GM19397 (cell line): ENCODE data around the gene CCND2.
A peak's percentile ranks its signal among the peaks of the same experiment; 100 is the strongest.

Experiments used
- ATAC-seq: cut with Tn5 transposase; IDR thresholded peaks from one replicate; pipeline ENCODE4 v1.9.1; 2021; ENCODE audit warnings: mild to moderate bottlenecking, moderate library complexity; ENCODE audit not compliant: unreplicated experiment

CCND2 gene

DNA sequence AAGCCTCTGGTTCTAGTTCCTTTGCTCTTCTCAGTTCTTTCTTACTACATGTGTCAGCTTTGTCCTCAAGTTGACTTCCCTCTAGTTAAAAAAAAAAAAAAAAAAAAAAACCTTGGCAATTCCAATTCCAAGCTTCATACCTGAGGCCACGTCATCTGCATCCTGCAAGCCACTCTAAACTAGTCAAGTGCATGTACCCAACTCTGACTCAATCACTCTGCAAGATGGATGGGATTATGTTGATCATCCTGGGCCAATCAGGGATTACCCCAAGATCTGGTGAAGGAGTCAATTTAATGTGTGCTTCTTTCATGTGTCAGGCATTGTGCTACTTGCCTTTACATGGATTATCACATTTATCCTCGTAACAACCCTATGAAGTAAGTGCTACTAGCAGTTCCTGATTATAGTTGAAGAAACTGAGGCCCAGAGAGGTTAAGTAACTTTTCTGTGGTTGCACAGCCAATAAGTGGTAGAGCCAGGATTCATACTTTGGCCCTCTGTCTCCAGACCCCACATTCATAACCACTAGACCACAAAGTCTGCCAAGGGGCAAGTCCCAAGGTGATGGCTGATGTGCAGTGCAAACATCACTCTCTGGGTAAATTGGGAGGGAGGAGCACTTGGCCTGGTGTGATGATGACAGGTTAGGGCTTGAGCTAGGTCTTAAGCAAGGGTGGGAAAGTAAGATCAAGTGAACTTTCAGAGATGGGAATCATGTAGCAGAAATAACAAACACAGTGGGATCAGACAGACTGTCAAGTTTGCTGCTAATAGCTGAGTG, 17.3 kb upstream of the CCND2 start:
- ATAC-seq: no peak

DNA sequence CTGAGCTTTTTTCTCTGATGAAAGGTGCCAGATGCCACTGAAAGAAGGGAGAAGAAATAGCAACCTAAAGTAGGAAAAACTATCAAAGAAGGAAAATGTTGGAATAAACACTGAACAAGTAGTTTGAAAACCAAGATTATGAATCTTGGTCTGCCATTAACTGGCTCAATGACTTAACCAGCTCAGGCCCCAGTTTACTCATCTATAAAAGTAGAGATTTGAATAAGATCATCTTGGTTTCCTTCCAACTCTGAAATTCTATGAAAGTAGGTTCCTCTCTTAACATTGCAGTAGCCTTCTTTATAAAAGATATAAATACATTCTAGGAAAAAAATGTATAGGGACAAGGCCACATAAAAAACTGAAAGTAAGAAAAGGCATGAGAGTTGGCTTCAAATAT, 16.1 kb upstream of the CCND2 start:
- no peak for ATAC-seq

DNA sequence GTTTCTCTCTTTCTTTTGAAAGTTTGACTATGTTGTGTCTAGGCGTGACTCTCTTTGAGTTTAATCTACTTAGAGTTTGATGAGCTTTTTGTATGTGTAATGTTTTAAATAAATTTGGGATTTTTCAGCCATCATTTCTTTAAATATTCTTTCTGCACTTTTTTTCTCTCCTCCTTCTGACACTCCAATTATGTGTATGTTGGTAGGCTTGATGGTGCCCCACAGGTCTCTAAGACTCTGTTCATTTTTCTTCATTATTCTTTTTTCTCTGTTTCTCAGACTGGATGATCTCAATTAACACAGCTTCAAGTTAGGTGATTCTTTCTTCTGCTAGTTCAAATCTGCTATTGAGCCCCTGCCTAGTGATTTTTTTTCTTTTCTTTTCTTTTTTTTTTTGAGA, 14.5 kb upstream of the CCND2 start:
- ATAC-seq: no peak

DNA sequence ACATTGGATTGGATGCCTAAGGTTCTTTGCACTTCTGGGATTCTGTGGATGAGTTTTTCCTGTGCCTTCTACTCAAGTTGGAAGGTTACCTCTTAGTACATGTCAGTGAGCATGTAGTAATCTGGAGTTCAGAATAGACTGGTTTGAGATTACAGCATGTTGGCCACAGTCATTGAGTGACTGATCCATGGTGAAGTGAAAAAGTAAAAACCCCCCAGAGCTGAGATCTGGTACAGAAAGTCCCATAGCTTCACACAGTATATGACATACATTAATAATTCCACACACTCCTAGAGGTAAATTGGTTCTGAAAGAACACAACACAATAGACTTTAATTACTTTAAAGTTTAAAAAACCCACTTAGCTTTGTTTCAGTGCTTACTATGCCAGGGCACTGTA, 11.9 kb upstream of the CCND2 start:
- ATAC-seq: no peak

DNA sequence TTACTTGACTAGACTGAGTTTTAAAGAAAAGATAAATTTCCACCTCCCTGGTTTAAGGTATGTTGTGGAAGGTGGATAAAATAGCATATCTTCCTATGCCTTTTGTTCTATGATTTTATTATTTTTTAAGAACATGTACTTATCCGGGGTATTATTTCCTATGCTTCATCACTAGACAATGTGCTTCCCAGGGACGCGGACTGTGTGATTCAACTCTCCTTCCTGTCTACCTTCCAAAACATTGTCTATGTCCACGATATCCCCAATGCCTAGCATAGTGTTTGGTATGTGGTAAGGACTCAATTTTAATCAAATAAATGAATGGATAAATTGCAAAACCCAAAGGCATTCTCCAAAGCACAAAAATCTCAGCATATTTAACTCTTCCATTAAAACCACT, 8.3 kb upstream of the CCND2 start:
- no peak for ATAC-seq

DNA sequence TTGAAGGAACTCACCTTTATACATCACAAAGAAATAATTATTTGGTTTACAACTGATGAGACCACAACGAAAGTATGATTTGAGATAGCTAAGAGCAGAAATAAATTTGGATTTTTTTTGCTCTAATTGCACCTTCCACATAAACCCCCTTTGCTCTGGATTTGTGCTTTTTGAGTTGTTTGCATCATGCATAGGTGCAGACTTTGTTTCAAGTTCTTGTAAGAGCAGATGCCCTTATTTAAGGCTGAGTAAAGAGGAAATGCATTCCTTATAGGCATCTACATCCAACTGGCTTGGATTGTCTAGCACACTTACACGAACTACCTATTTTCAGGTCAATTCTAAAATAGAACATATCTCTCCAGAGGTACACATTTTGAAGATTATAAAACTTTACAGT, 6.6 kb upstream of the CCND2 start:
- no peak for ATAC-seq

DNA sequence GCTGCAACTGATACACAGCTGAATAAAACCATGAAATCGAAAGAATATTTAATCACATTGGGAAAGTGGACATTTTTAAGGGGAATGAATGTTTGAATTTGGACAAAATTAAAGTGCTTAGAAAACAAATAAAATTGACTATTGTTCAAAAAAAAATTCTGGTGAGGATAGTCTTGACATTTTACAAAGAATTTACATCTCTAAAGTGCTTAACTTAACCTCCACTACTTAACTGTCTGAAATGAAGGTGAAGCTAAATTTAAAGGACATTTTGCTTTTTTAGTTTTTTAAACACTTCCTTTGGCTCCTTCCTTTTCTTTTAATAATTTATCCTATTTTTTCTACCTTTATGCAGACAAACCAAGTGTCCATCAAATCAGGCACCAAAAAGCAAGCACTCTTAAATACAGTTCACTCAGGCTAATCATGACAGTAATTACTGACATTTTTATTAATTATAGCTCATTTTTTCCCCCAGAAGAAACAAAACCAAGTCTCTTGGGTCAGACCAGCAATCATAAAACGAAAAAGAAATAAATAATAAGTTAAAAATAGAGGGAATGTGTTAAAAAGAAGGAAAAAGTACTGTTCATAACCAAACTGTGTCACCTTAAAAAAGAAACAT, 5.7 kb upstream of the CCND2 start:
- ATAC-seq: no peak

DNA sequence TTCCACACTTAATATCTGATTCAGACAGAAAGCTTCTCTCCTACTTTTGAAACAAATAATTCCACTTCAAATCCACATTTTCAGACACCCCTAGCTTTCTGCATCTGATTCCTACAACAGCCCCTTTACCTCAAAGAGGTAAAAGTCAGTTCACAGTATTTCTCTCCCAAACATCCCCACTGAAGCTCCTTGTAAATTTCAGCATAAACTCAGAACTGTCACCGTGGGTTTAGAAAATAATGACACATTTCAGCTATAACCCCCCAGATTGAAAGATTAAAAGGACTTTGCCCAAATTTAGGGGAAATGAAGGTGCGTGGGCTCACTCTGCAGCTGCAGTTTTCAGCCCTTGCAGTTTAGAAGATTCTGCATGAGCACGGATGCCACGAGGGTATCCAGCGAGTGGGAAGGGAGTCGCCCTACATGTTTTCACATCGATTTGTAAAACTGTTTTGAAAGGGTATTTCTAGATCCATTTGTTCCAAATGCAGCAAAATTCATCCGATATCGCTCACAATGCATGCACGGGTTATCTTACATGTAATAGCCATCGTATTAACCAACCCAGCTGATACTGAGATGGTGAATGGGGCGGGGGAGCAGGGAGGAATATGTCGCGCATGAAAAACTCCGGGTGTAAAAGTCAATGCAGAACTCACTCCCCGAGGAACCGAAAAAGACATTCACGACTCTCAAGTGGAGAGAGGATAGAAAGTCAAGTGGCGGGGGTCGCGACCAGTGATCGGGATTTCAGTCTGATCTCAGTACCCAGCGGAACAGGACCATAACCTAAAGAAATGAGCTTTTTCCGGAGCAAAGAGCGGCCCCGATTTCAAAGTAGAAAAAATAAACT, 5.0 kb upstream of the CCND2 start:
- no peak for ATAC-seq

DNA sequence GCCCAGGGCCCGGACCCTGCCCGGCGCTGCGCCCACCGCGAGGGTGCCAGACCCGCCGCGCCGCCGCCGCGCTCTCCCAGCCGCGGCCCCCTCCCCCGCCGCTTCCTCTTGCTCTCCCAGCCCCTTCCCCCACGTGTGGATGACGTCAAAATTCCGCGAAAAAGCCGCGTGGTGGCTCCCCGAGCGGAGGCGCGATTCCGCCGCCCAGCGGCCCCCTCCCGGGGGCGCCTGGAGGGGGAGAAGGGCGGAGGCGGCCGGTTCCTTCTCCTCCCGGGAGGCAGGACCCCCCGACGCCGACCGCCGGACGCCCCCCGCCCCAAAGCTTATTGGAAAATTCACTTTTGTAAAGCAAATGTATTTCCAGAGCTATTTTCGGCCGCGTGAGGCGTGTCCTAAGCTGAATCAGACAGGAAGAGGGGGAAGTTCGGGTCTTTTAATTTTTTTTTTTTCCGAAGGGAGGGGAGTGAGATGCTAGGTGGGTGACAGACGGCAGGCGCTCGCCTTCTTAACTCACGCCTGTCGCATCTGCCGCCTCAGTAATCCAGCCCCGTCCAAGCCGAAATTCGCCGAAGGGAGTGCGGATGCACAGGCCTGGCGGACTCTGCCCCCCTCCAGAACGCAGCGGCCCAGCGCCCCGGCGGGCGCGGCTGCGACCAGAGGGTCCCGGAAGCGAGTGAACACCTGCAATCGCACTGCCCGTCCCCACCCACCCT, 4.1 kb upstream of the CCND2 start:
- peak; percentile 43 for ATAC-seq

DNA sequence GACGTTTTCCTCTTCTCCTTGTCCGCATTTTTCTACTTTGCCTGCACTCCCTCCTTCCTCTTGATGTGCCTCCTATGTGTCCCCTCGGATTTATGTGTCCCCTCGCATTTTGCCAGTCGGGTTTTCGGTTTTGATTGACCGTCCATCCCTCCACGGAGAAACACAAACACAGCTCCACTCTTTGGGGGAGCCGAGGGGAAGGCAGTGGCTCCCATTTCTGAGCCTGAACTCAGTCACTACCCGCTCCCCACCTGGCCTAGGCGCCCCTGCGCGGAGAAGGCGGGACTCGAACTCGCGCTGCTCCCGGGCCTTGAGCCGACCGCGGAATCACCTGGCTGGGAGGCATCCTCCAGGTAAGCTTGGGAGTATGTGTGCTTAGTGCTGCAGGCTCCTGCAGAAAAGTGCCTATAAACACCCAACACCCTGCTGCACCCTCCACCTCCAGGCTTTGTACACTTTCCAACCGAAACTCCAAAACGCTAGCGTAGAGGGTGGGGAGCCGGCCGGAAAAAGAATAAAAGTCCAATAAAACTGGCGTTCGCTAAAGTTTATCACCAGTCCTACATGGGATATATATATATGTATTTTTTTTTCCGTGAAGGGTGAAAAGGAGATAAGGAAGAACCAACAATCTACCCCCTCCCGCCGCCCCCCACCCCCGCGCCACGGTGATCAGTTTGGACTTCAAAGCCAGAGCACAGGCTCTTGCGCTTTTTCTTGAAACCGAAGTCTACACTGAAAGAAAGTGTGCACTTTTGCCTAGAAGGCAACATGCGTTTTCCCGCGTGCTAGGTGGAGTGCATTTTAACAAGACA, 3.3 kb upstream of the CCND2 start:
- ATAC-seq: no peak

DNA sequence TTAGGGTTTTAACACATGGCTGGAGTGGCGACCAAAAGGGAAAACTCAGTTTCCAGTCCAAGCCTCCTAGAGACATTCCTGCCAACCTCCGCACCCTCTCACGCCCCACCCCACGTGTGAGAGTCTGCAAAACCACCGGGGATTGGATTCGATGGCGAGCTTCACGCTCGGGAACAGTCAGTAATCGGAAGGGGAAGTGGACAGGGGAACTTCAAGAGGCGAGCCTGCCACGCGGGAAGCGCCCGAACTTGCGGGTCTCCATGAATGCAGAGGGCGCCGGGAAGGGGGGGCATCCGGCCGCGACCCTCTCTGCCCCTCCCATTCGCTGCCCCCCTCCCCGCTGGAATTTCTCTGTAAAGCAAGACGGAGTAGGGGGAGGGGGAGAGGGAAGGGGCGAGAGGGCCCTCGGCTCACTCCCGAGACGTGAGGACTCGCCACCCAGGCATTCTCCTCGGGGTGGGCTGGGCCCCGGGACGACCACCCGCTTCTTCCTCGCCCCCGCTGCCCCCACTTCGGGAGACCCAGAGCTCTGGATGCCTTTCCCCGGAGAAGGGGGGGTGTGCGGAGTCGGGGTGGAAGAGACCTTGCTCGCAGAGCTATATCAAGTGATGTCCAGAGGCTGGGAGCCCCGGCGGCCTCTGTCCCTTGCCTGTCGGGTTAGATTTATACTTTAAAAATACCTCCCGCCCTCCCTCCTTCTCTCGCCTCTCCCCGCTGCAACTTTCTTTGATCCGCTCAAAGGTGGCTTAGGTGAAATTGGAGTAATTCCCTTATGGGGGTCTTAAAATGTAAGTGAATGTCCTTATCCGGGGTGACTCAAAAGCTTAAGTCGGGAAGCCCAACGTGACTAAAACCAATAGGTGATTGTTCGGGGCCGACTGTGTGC, 2.5 kb upstream of the CCND2 start:
- no peak for ATAC-seq

DNA sequence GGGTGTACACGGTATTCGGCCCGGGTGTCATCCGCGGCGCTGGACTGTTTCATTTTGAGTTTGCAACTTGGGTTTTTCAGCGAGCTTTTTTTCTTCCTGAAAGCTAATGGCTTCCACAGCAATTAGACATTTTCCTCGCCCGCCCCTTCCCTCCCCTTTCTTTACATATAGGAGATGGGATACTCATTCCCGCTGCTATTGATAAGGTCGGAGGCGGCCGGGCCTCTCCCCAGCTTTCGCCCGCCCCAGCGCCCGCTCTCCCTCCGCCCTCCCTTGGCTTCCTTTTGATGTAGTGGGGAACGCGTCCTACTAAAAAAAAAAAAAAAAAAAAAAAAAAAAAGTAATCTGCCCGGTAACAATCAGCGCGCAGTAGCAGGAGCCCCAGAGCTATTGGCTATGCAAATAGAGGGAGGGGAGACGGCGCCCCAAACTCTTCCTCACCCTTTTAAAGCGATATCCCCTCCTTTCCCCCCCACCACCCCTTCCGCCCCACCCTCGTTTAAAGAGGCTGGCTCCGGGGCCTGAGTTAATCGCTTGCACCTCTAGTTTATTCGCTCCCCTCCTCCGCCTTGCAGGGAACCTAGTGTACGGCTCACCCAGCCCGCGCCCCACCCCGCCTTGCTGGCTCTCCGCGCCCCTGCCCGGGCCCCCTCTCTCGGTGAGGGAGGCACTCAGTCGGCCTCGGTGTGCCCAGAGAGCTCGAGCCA, 1.7 kb upstream of the CCND2 start:
- peak; percentile 32 for ATAC-seq

DNA sequence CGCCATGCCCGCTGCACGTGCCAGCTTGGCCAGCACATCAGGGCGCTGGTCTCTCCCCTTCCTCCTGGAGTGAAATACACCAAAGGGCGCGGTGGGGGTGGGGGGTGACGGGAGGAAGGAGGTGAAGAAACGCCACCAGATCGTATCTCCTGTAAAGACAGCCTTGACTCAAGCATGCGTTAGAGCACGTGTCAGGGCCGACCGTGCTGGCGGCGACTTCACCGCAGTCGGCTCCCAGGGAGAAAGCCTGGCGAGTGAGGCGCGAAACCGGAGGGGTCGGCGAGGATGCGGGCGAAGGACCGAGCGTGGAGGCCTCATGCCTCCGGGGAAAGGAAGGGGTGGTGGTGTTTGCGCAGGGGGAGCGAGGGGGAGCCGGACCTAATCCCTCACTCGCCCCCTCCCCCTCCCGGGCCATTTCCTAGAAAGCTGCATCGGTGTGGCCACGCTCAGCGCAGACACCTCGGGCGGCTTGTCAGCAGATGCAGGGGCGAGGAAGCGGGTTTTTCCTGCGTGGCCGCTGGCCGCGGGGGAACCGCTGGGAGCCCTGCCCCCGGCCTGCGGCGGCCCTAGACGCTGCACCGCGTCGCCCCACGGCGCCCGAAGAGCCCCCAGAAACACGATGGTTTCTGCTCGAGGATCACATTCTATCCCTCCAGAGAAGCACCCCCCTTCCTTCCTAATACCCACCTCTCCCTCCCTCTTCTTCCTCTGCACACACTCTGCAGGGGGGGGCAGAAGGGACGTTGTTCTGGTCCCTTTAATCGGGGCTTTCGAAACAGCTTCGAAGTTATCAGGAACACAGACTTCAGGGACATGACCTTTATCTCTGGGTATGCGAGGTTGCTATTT, 914 bp upstream of the CCND2 start:
- ATAC-seq: peak; percentile 3

DNA sequence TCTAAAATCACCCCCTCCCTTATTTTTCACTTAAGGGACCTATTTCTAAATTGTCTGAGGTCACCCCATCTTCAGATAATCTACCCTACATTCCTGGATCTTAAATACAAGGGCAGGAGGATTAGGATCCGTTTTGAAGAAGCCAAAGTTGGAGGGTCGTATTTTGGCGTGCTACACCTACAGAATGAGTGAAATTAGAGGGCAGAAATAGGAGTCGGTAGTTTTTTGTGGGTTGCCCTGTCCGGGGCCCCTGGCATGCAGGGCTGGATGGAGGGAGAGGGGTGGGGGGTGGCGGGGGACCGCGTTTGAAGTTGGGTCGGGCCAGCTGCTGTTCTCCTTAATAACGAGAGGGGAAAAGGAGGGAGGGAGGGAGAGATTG, 300 bp upstream of the CCND2 start:
- no peak for ATAC-seq

DNA sequence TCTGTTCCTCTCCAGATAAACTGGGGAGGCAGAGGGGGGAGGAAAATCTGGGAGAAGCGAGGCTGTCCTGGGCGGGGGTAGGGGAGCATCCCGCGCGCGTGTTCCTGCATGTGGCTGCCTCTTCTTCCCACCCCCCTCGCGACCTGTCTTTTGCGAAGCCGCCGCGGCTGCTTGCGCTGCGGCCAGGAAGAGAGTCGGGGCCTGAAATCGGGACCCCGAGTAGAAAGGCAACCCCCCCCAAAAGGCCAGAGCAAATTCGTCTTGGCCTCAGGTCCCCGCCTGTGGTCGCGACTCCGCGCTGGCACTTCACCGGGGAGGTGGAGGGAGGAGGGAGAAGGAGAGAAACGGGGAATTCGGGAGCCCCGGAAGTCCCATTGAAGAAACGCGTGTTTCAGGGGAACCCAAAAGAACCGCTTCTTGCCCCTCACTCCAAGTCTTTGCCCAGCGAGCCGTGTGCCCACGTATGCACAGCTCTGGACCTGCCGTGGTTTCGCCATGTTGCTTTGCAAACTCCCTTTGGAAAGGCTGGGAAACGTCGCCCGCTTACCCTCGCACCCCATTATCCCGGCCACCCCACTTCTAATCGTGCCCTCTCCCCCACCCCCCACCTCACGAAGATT, 944 bp downstream of the CCND2 start:
- no peak for ATAC-seq

DNA sequence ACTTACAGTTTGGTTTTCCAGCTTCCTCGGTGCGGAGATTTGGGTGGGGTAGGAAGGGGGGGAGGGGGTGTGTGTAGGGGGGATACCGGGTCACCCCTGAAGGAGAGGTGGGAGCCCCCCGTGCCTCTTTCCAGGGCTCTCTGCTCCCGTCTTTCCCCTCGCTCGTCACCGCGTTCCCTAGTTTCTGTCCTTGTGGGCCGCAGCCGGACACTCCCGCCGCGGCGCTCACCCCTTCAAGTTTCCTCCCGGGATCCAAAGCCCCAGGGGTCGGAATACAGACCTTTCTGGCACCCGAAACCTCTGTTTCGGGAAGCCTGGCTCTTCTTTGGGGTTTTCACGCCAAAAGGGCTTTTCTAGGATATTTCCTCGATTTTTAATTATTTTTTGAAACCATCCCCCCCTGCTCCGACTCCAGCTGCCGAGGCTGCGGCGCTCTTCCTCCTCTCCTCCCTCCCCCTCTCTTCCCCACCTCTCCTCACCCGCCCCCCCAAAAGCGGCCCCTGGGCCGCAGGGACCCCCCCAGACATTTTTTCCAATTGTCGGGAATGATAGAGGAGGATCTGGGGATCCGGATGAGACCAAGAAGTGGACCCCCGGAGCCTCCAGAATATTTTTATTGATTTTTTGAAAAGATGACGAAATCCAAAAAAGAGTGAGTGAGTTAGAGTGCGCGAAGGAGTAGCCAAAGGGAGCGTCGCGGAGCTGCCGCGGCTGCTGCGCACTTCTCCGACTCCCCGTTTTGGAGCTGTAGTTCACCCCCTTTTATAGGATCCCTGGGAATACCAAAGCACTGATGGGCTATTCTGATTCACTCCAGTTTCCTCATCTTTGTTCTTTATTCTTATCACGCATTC, 1.7 kb downstream of the CCND2 start:
- ATAC-seq: no peak
